Measurements from ENCODE around the gene COL20A1.
"Not testable (repeated sequence)": the region's sequence is repeated elsewhere in the genome, so short reads cannot be mapped to it uniquely, and the experiment has no call there.

COL20A1 gene

GRCh38 chr20:63321148-63321831, 28.3 kb downstream of the COL20A1 start:
- DNase-seq, result no peak

DNA sequence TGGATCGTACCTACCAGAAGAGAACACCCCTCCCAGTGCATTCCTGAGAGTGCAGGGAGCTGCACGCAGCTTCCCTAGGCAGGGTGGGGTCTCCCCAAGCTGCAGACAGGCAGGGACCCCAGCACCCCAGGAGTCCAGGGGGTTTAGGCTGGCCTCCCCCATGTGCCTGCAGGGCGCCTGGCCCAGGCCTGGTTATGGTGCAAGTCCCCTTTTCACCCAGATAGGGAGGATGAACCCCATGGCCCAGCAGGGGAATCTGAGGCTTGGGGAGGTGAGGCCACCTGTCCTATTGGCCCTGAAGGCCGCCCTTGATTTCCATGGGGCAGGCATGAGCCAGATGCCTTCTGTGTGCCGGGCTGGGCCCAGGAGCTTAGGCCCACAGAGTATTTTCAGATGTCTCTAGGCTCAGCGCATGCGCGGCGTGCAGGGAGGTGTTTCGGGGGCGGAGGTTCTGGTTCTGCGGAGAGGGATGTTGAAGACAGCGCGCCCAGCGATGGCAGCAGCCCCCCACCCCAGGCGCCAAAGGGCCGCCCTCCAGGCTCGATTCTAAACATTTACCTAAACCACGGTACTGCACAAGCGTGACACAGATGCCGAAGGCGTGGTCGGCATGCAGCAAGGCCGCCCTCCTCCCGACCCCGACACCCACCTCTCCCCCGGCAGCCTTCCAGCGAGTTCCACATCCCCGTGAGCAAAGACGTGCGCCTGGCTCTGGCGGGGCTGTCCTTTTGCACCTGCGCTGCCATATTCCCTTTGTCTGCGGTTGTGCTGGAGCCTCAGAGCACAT, 29.4 kb downstream of the COL20A1 start:
- no peak for DNase-seq

DNA sequence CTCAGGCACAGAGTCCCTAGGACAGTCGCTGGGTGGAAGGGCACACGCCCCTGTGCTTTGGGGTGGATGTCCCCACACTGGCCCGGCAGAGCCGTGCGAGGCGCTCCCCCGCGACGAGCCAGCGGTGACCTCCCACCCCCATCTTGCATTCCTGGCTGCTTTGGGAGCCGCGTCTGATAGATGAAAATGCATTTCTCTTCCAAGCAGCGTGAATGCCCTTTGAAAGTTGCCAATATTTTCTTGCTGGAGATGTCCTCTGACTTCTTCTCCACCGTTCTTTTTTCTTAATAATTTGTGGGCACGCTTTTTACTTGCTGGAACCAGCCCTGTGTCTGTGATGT, 29.9 kb downstream of the COL20A1 start:
- DNase-seq, result no peak

- no peak for DNase-seq
Observed at GRCh38 chr20:63323357-63323981, 30.5 kb downstream of the COL20A1 start.

- DNase-seq, result no peak
Observed at GRCh38 chr20:63325021-63325471, 32.1 kb downstream of the COL20A1 start.

DNA sequence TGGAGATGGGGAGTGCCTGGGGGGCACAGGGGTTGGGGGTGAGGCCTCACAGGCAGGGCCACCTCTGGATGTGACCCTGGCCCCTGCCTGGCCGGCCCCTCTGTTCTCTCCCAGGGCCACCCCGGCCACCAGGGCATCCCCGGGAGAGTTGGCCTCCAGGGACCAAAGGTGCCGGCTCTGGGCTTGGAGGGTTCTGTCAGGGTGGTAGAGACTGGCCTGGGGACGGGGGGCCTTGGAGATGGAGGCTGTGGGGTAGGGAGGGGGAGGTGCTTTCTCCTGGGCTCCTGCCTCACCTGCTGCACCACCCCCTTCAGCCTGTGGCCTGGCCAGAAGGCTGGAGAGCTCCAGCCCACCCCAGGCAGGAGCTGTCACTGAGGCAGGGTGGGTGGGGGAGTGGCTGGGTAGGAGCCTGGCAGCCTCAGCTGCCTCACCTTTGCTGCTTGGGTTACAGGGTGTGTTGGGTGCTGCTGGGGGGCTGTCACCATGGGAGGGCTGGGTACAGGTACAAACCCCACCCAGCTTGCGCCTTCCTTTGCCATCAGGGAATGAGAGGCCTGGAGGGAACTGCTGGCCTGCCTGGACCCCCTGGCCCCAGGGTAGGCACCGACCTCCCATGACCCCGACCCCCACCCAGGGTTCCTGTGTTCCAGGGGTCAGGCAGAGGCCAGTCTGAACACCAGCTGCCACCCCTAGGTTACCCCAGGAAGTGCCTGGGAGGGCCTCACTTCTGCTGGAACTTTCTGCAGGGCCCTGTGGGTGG, 32.7 kb downstream of the COL20A1 start:
- no peak for DNase-seq

GRCh38 chr20:63326314-63327230, 33.6 kb downstream of the COL20A1 start:
- DNase-seq, result no peak

DNA sequence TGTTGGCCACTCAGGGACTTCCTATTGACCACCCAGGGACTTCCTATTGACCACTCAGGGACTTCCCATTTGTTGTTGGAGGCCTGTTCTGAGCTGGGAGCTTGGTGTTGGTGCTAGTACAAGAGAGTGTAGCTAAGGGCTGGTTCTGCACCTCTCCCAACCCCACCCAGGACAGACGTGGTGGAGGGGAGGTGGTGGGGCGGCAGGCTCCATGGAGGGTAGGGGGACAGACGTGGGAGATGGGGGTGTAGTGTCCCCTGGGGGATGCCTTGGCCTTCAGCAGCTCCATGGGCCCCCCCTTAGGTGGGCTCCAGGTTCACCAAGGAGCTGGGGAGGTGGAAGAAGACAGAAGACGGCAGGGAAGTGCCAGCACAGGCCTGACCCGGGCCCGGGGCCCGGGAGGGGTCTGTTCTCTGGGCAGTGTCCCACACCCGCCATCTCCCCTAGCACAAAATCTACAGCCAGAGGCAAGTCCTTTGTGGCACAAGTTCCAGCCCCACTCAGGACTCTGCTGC, 34.3 kb downstream of the COL20A1 start:
- DNase-seq, result no peak

DNA sequence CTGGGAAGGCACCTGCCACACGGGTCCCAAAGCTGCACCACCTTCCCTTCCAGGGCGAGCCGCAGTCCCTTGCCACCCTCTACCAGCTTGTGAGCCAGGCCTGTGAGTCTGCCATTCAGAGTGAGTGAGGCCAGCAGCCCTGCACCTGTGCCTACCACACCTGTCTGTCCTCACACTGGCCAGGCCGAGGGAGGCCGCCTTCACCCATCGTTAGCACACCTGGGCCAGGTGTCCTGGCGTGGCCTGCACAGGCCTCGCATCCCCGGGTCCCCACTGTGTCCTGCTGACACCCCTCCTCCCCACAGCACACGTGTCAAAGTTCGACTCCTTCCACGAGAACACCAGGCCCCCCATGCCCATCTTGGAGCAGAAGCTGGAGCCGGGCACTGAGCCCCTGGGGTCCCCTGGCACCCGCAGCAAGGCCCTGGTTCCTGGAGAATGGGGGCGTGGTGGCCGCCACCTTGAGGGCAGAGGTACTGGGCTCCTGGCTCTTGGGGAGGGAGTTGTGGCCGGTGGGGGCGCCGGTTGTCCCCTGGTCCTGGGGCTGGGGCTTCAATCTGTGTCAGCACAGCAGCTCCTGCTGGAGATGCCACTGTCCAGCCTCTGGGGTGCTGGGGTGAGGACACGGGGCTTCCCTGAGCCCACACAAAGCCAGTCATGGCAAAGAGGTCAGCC, 35.2 kb downstream of the COL20A1 start:
- no peak for DNase-seq

GRCh38 chr20:63328718-63329275, 35.8 kb downstream of the COL20A1 start:
- DNase-seq, result no peak

GRCh38 chr20:63329331-63330083, 36.5 kb downstream of the COL20A1 start:
- no peak for DNase-seq

DNA sequence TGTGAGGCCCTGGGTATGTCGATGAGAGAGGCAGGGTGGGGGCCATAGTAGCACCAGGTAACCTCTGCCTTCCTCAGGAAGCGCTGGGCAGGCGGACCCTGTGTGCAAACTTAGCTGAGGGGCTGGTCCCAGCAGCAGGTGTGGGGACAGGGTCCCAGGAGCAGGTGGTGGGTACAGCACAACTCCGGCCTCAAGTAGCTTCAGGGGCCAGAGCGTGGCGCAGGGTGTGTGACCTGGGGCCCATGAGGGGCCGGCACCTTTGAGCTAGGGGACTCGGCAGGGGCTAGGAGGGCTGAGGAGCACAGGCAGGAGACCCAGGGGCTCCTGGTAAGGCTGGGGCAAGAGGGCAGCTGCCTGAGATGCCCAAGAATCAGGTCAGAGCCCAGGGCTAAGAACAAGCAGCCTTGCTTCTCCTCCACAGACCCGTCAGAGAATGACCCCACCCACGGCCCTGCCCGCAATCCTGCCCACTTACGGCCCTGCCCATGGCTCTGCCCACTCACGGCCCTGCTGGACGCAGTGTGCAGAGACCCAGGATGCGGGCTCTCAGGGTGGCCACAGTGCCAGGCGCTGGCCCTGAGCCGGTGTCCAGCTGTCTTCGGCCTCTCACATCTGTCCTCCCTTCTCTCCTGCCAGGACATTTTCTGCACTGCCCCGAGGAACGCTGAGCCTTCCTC, 37.2 kb downstream of the COL20A1 start:
- no peak for DNase-seq

DNA sequence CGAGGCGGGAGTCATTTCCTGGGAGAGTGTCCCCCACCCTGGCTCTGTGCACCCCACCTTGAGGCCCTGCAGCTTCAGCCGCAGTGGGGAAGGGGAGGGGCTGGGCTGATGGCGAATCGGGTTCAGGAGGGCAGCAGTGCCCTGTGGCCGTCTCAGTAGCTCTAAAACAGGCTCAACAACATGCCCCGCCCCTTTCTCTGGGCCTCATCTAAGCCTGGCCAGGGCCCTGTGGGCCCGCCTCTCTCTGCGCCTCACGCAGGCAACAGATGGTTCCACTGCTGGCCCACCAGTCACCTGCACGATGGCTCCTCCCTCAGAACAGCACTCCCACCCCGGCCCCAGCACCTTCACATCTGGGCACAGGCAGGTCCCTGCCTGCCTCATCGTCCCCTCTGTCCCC, 38.0 kb downstream of the COL20A1 start:
- no peak for DNase-seq

GRCh38 chr20:63331741-63332400, 38.9 kb downstream of the COL20A1 start:
- DNase-seq, result no peak

GRCh38 chr20:63332488-63333240, 39.7 kb downstream of the COL20A1 start:
- no peak for DNase-seq

- no peak for DNase-seq
Observed at GRCh38 chr20:63333241-63333836, 40.4 kb downstream of the COL20A1 start.

DNA sequence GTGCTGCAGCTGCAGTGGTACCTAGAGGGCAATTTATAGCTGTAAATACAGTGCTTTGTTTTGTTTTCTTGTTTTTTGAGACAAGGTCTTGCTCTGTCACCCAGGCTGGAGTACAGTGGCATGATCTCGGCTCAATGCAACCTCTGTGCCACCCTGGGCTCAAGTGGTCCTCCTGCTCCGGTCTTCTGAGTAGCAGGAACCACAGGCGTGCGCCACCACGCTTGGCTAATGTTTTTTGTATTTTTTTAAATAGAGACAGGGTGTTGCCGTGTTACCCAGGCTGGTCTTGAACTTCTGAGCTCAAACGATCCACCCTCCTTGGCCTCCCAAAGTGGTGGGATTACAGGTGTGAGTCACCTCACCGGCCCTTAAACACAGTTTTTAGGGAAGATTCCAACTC, 41.4 kb downstream of the COL20A1 start:
- no peak for DNase-seq

DNA sequence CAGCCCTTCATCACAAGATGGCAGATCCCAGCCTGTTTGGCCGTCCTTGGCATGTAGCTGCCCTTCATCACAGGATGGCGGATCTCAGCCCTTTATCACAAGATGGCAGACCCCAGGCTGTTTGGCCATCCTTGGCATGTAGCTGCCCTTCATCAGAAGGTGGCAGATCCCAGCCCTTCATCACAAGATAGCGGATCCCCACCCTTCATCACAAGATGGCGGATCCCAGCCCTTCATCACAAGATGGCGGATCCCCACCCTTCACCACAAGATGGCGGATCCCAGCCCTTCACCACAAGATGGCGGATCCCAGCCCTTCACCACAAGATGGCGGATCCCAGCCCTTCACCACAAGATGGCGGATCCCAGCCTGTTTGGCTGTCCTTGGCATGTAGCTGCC, 42.1 kb downstream of the COL20A1 start:
- DNase-seq, result not testable (repeated sequence)

Data from cerebellar nuclear complex (tissue), 1 donor.